Caco-2 (cell line): ENCODE results near the gene SYT7. TPM values are rescaled to one million over a fixed set of nuclear protein-coding genes. Genes with fewer than 3 reads are reported as not detected.

Experiments
- BruUV-seq: library from RNA; stranded (reverse); fragments of 400-500 nt; replicated peaks from 2 replicates; lab custom pipeline; 2021; lab: Mats Ljungman, UMichigan
- CTCF ChIA-PET: fragments of 300-600 bp; sonication (Branson Sonifier 250); formaldehyde crosslinking; loops from one replicate; lab custom pipeline; 2022; ENCODE audit warnings: antibody characterized with exemption; lab: Charles Lee
- POLR2A ChIA-PET: fragments of 300-600 bp; sonication (Branson Sonifier 250); formaldehyde crosslinking; loops from one replicate; lab custom pipeline; 2022; ENCODE audit warnings: antibody characterized with exemption; lab: Charles Lee
- DNase-seq, 2 experiments: peaks; one replicate each; pipeline versions ENCODE4 v3.0.0 to v3.0.0-alpha.2; 2020 to 2022
- H3K27me3 ChIP-seq: replicated peaks from 2 replicates; pipeline ENCODE4 v1.6.0; 2011; ENCODE audit warnings: low read length; ENCODE audit not compliant: control insufficient read depth, insufficient read depth
- H3K36me3 ChIP-seq: 2 replicates; pipeline ENCODE4 v1.5.1; 2011; ENCODE audit warnings: low read length; ENCODE audit not compliant: control insufficient read depth, insufficient read depth
- H3K4me1 ChIP-seq: fragments of 250-450 bp; sonication (Bioruptor Pico); 2 replicates; pipeline ENCODE4 v1.5.1; 2020; ENCODE audit warnings: mild to moderate bottlenecking
- H3K4me3 ChIP-seq: 2 replicates; pipeline ENCODE4 v1.5.1; 2011; ENCODE audit warnings: low read depth, mild to moderate bottlenecking, control low read depth, low read length
- H3K9me3 ChIP-seq: fragments of 250-450 bp; sonication (Bioruptor Pico); 2 replicates; pipeline ENCODE4 v1.5.1; 2020; ENCODE audit warnings: mild to moderate bottlenecking, moderate library complexity
- H3K27ac Mint-ChIP-seq: one replicate; pipeline ENCODE4 v1.8.0; 2022; ENCODE audit warnings: mixed read lengths; ENCODE audit not compliant: unreplicated experiment
- H3K27me3 Mint-ChIP-seq: one replicate; pipeline ENCODE4 v1.8.0; 2022; ENCODE audit warnings: mixed read lengths; ENCODE audit not compliant: insufficient read depth, unreplicated experiment
- H3K36me3 Mint-ChIP-seq: one replicate; pipeline ENCODE4 v1.8.0; 2022; ENCODE audit warnings: mild to moderate bottlenecking, mixed read lengths; ENCODE audit not compliant: insufficient read depth, unreplicated experiment
- H3K4me1 Mint-ChIP-seq: one replicate; pipeline ENCODE4 v1.8.0; 2022; ENCODE audit warnings: low read depth, mixed read lengths; ENCODE audit not compliant: unreplicated experiment
- H3K4me3 Mint-ChIP-seq: one replicate; pipeline ENCODE4 v1.8.0; 2022; ENCODE audit warnings: mild to moderate bottlenecking, moderate library complexity, mixed read lengths; ENCODE audit not compliant: unreplicated experiment
- H3K9me3 Mint-ChIP-seq: one replicate; pipeline ENCODE4 v1.8.0; 2022; ENCODE audit warnings: mixed read lengths; ENCODE audit not compliant: unreplicated experiment
- CTCF ChIP-seq, 2 experiments: fragments of 200-600 bp in 1 of 2; IDR thresholded peaks; 1 replicate in 1 of 2; 2 replicates in 1 of 2; pipeline versions ENCODE4 v1.5.1 to v1.8.0; 2011 to 2022; ENCODE audit warnings: antibody characterized with exemption in 1 of 2, control low read depth in 1 of 2, inconsistent platforms in 1 of 2, low read depth in 1 of 2, low read length in 1 of 2, mild to moderate bottlenecking in 1 of 2, moderate library complexity in 1 of 2; ENCODE audit not compliant: insufficient read depth in 1 of 2, severe bottlenecking in 1 of 2, unreplicated experiment in 1 of 2
- intact Hi-C: fragments of 100-400 bp; cut with micrococcal nuclease; formaldehyde crosslinking; loops from one replicate; pipeline ENCODE4 v1.10.0; 2022; ENCODE audit not compliant: unreplicated experiment
- total RNA-seq: library from RNA; stranded (reverse); gene quantifications from 2 replicates; pipeline ENCODE4 v1.2.3, GENCODE V29; 2022

SYT7 gene
- total RNA-seq, 1 experiment from 2014 or later, result 33.5 TPM

- no peak overlapping the region for H3K27ac Mint-ChIP-seq
- intact Hi-C loops, result no loop called here
- DNase-seq, result no peak
- Histone ChIP-seq H3K9me3 (no peaks in the 10 kb centered on the region), H3K27me3 (no peaks in the 10 kb centered on the region), H3K36me3 (no peaks in the 10 kb centered on the region), H3K4me1 (peaks cover 1% of the 10 kb centered on the region; the same call in 1 of the 2 replicates), H3K4me3 (no peak overlapping the region)
- H3K27me3 Mint-ChIP-seq, result peaks cover 2% of the 10 kb centered on the region
- peaks cover 1% of the 10 kb centered on the region for H3K4me1 Mint-ChIP-seq
- POLR2A ChIA-PET, result no interaction called here
- peaks cover under 1% of the 10 kb centered on the region for H3K36me3 Mint-ChIP-seq
- H3K9me3 Mint-ChIP-seq, result no peaks in the 10 kb centered on the region
- no TSS peak for BruUV-seq
- CTCF ChIA-PET, result interaction anchor here (0.7 to 1.3 kb wide), 2 partner anchors 75 to 151 kb away, joined by 4 to 5 read pairs; no protein-coding TSS in a partner anchor
- TF ChIP-seq CTCF (IDR thresholded peaks at IDR 0.05; ENCODE audit: insufficient read depth in 1 of 2, low read depth in 1 of 2, low read length in 1 of 2, severe bottlenecking in 1 of 2, unreplicated experiment in 1 of 2), result no peak
- H3K4me3 Mint-ChIP-seq, result no peak overlapping the region
These were observed 78.4 kb downstream of the SYT7 start for GRCh38 chr11:61502522-61502921.

GRCh38 chr11:61499816-61500491 is 80.9 kb downstream of the SYT7 start:
- no peaks in the 10 kb centered on the region for H3K36me3 Mint-ChIP-seq
- POLR2A ChIA-PET, result no interaction called here
- Histone ChIP-seq H3K4me3 (no peak overlapping the region), H3K4me1 (no peaks in the 10 kb centered on the region), H3K9me3 (no peaks in the 10 kb centered on the region), H3K36me3 (no peaks in the 10 kb centered on the region), H3K27me3 (no peaks in the 10 kb centered on the region)
- intact Hi-C loops, result no loop called here
- H3K4me3 Mint-ChIP-seq, result no peak overlapping the region
- CTCF ChIA-PET, result no interaction called here
- DNase-seq, result no peak
- TF ChIP-seq CTCF (IDR thresholded peaks at IDR 0.05; ENCODE audit: insufficient read depth in 1 of 2, low read depth in 1 of 2, low read length in 1 of 2, severe bottlenecking in 1 of 2, unreplicated experiment in 1 of 2), result no peak
- no peak overlapping the region for H3K27ac Mint-ChIP-seq
- no peaks in the 10 kb centered on the region for H3K27me3 Mint-ChIP-seq
- no peaks in the 10 kb centered on the region for H3K4me1 Mint-ChIP-seq
- H3K9me3 Mint-ChIP-seq, result no peaks in the 10 kb centered on the region
- BruUV-seq, result no TSS peak

- H3K27me3 Mint-ChIP-seq, result no peaks in the 10 kb centered on the region
- CTCF ChIA-PET, result no interaction called here
- no TSS peak for BruUV-seq
These were observed 82.0 kb downstream of the SYT7 start for GRCh38 chr11:61498767-61499341.

More at GRCh38 chr11:61498767-61499341, 82.0 kb downstream of the SYT7 start:
- Mint-ChIP-seq H3K4me3 (no peak overlapping the region), H3K9me3 (no peaks in the 10 kb centered on the region), H3K4me1 (no peaks in the 10 kb centered on the region), H3K36me3 (no peaks in the 10 kb centered on the region), H3K27ac (no peak overlapping the region)
- POLR2A ChIA-PET, result no interaction called here
- DNase-seq, result no peak
- Histone ChIP-seq H3K4me3 (no peak overlapping the region), H3K4me1 (no peaks in the 10 kb centered on the region), H3K27me3 (no peaks in the 10 kb centered on the region), H3K36me3 (no peaks in the 10 kb centered on the region), H3K9me3 (no peaks in the 10 kb centered on the region)
- intact Hi-C loops, result no loop called here
- TF ChIP-seq CTCF (IDR thresholded peaks at IDR 0.05; ENCODE audit: insufficient read depth in 1 of 2, low read depth in 1 of 2, low read length in 1 of 2, severe bottlenecking in 1 of 2, unreplicated experiment in 1 of 2), result no peak
